ENCODE measurements around the gene ACSM5.

DNA sequence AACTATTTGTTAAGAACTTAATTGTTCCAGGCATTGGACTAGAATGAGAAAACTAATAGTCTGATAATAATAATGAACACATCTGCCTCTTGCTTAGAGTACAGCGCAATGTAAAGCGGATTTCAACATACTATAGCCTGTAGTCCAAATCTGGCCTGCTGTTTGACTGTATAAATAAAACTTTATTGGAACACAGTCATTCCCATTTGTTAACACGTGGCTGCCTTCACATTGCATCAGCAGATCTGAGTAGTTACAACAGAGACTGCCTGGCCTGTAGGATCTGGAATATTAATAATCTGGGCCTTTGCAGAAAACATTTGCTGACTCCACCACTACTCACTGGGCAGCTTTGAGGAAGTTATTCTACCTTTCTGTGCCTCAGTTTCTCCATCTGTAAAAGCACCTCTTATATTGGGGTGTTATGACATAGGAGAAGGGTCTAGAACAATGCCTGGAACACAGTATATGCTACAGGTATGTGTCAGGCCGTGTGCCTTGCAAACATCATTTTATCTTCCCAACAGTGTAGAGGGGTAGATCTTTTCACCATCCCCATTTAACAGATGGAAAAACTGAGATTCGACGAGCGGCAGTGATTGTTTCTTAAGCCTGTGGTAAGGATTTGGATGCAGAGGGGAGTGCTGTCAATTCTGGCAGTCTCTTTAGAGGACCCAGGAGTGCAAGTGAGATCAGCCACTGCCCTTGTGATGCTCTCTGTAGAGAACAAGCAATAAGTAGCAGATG lies 27.0 kb upstream of the ACSM5 start:
- TF ChIP-seq, protein P1, sequence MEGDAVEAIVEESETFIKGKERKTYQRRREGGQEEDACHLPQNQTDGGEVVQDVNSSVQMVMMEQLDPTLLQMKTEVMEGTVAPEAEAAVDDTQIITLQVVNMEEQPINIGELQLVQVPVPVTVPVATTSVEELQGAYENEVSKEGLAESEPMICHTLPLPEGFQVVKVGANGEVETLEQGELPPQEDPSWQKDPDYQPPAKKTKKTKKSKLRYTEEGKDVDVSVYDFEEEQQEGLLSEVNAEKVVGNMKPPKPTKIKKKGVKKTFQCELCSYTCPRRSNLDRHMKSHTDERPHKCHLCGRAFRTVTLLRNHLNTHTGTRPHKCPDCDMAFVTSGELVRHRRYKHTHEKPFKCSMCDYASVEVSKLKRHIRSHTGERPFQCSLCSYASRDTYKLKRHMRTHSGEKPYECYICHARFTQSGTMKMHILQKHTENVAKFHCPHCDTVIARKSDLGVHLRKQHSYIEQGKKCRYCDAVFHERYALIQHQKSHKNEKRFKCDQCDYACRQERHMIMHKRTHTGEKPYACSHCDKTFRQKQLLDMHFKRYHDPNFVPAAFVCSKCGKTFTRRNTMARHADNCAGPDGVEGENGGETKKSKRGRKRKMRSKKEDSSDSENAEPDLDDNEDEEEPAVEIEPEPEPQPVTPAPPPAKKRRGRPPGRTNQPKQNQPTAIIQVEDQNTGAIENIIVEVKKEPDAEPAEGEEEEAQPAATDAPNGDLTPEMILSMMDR (IDR thresholded peaks at IDR 0.05): no peak
- TF ChIP-seq POLR2A (IDR thresholded peaks at IDR 0.05): no peak
